CD4-positive, alpha-beta T cell (primary cell): ENCODE data around the gene HIPK3. TPM values are rescaled to one million over a fixed set of nuclear protein-coding genes. Genes with fewer than 3 reads are reported as not detected.
A peak's percentile ranks its signal among the peaks of the same experiment; 100 is the strongest.

Experiments
- ATAC-seq: fragments of 200-7000 bp; cut with Tn5 transposase; one replicate; pipeline ENCODE4 v1.10.0; 2022; ENCODE audit warnings: mild to moderate bottlenecking; ENCODE audit not compliant: poor library complexity
- CTCF ChIA-PET: fragments of 350-600 bp; sonication (Branson Sonifier 250); formaldehyde crosslinking; loops from one replicate; lab custom pipeline; 2021; ENCODE audit warnings: antibody characterized with exemption, inconsistent platforms; lab: Charles Lee
- POLR2A ChIA-PET: fragments of 350-600 bp; sonication (Branson Sonifier 250); formaldehyde crosslinking; loops from one replicate; lab custom pipeline; 2021; ENCODE audit warnings: antibody characterized with exemption, inconsistent platforms; lab: Charles Lee
- DNase-seq, 14 experiments: peaks; one replicate each; pipeline ENCODE4 v3.0.0-alpha.2; 2013 to 2020; ENCODE audit warnings: mixed read lengths in 2 of 14
- H3K27ac ChIP-seq, 2 donors: one replicate each; pipeline versions ENCODE4 v1.5.1 to v1.7.0; 2013; ENCODE audit warnings: low read length in 2 of 2, low read depth in 1 of 2, mild to moderate bottlenecking in 1 of 2
- H3K27me3 ChIP-seq, 2 experiments: 1 replicate in 1 of 2; 2 replicates in 1 of 2; pipeline versions ENCODE4 v1.6.1 to v1.7.0; 2013; ENCODE audit warnings: low read length in 2 of 2, control low read depth in 1 of 2, mild to moderate bottlenecking in 1 of 2, moderate library complexity in 1 of 2; ENCODE audit not compliant: insufficient read depth in 2 of 2, control insufficient read depth in 1 of 2
- H3K36me3 ChIP-seq: one replicate; pipeline ENCODE4 v1.6.1; 2013; ENCODE audit warnings: low read length, control low read depth; ENCODE audit not compliant: insufficient read depth
- H3K4me1 ChIP-seq: one replicate; pipeline ENCODE4 v1.6.1; 2013; ENCODE audit warnings: low read length, control low read depth; ENCODE audit not compliant: insufficient read depth
- H3K4me3 ChIP-seq: one replicate; pipeline ENCODE4 v1.5.1; 2013; ENCODE audit warnings: mild to moderate bottlenecking, low read length, moderate library complexity
- H3K9me3 ChIP-seq, 2 experiments: 1 replicate in 1 of 2; 2 replicates in 1 of 2; pipeline versions ENCODE4 v1.6.1 to v1.7.0; 2013; ENCODE audit warnings: low read length in 2 of 2, mild to moderate bottlenecking in 2 of 2, control low read depth in 1 of 2, moderate library complexity in 1 of 2; ENCODE audit not compliant: control insufficient read depth in 1 of 2, insufficient read depth in 1 of 2
- H3K27ac Mint-ChIP-seq: one replicate; pipeline ENCODE4 v1.8.0; 2020; ENCODE audit warnings: mixed read lengths
- H3K27me3 Mint-ChIP-seq: one replicate; pipeline ENCODE4 v1.8.0; 2021; ENCODE audit warnings: mixed read lengths
- H3K36me3 Mint-ChIP-seq: one replicate; pipeline ENCODE4 v1.8.0; 2021; ENCODE audit warnings: low read depth, mixed read lengths
- H3K4me1 Mint-ChIP-seq: one replicate; pipeline ENCODE4 v1.8.0; 2021; ENCODE audit warnings: low read depth, mixed read lengths
- H3K4me3 Mint-ChIP-seq: one replicate; pipeline ENCODE4 v1.8.0; 2020; ENCODE audit warnings: mild to moderate bottlenecking, mixed read lengths
- H3K9me3 Mint-ChIP-seq: one replicate; pipeline ENCODE4 v1.8.0; 2020; ENCODE audit warnings: mixed read lengths
- CTCF ChIP-seq: fragments of 200-600 bp; IDR thresholded peaks from one replicate; pipeline ENCODE4 v1.8.0; 2022; ENCODE audit warnings: antibody characterized with exemption, mild to moderate bottlenecking
- intact Hi-C, 2 experiments: fragments of 100-400 bp; cut with DNase I in 1 of 2; cut with micrococcal nuclease in 1 of 2; formaldehyde crosslinking; loops; one replicate each; pipeline versions ENCODE4 v1.15.1 to v1.9.0; 2023 to 2025; cut with DNase I, micrococcal nuclease
- total RNA-seq, 174 experiments: library from RNA in 2 of 174; stranded (reverse) in 2 of 174; gene quantifications; one replicate each; pipeline ENCODE4 v1.2.3 and lab custom pipeline; 2021 to 2026

The HIPK3 gene
- total RNA-seq, 2 experiments from 2014 or later, result 38.1 to 38.9 TPM

- POLR2A ChIA-PET, result no interaction called here
- peak overlapping the region; percentile 43 for H3K4me3 Mint-ChIP-seq
Observed at GRCh38 chr11:33375236-33375635, 118.1 kb downstream of the HIPK3 start.

GRCh38 chr11:33375688-33376311, 118.6 kb downstream of the HIPK3 start, which contains the start of gene KIAA1549L:
Gene KIAA1549L (plus strand): TSS chr11:33376108.
- H3K4me3 Mint-ChIP-seq, result peak within 1 kb of the TSS; percentile 43
- H3K4me3 ChIP-seq, result no peak within 1 kb of the TSS
- H3K9me3 ChIP-seq, result no peaks in the 10 kb centered on the region
- no peak for TF ChIP-seq CTCF
- H3K27ac Mint-ChIP-seq, result no peak within 1 kb of the TSS
- H3K27me3 ChIP-seq, result peaks cover 25 to 47% of the 10 kb centered on the region in 2 experiments
- H3K9me3 Mint-ChIP-seq, result no peaks in the 10 kb centered on the region
- no peaks in the 10 kb centered on the region for H3K36me3 ChIP-seq
- POLR2A ChIA-PET, result no interaction called here
- no peaks in the 10 kb centered on the region for H3K4me1 Mint-ChIP-seq
- no peak for ATAC-seq
- peaks cover 37% of the 10 kb centered on the region for H3K27me3 Mint-ChIP-seq
- DNase-seq, result no peak
- H3K36me3 Mint-ChIP-seq, result no peaks in the 10 kb centered on the region
- H3K27ac ChIP-seq, result no peak within 1 kb of the TSS
- intact Hi-C loops, result no loop called here
- CTCF ChIA-PET, result no interaction called here
- H3K4me1 ChIP-seq, result no peaks in the 10 kb centered on the region

More at GRCh38 chr11:33375236-33375635, 118.1 kb downstream of the HIPK3 start:
- Histone ChIP-seq H3K9me3 (no peaks in the 10 kb centered on the region), H3K27ac (no peak overlapping the region), H3K4me1 (no peaks in the 10 kb centered on the region), H3K27me3 (peaks cover 25 to 47% of the 10 kb centered on the region in 2 experiments), H3K4me3 (no peak overlapping the region), H3K36me3 (no peaks in the 10 kb centered on the region)
- Mint-ChIP-seq H3K27ac (no peak overlapping the region), H3K36me3 (no peaks in the 10 kb centered on the region), H3K27me3 (peaks cover 37% of the 10 kb centered on the region), H3K9me3 (no peaks in the 10 kb centered on the region), H3K4me1 (no peaks in the 10 kb centered on the region)
- CTCF ChIA-PET, result no interaction called here
- intact Hi-C loops, result no loop called here
- DNase-seq (no peak), ATAC-seq (no peak)
- TF ChIP-seq CTCF, result no peak

GRCh38 chr11:33376331-33377310, 119.4 kb downstream of the HIPK3 start:
- ChIA-PET POLR2A (no interaction called here), CTCF (no interaction called here)
- Mint-ChIP-seq H3K36me3 (no peaks in the 10 kb centered on the region), H3K4me3 (no peak overlapping the region), H3K4me1 (no peaks in the 10 kb centered on the region), H3K27ac (no peak overlapping the region), H3K9me3 (no peaks in the 10 kb centered on the region), H3K27me3 (peaks cover 37% of the 10 kb centered on the region)
- Histone ChIP-seq H3K27ac (no peak overlapping the region), H3K36me3 (no peaks in the 10 kb centered on the region), H3K4me1 (no peaks in the 10 kb centered on the region), H3K27me3 (peaks cover 25 to 47% of the 10 kb centered on the region in 2 experiments), H3K4me3 (no peak overlapping the region), H3K9me3 (no peaks in the 10 kb centered on the region)
- no peak for TF ChIP-seq CTCF
- intact Hi-C loops, result no loop called here
- no peak for DNase-seq
- no peak for ATAC-seq
